Tibial nerve (tissue), 4 donors: ENCODE measurements around the gene PLD5.
"Not testable (repeated sequence)": the region's sequence is repeated elsewhere in the genome, so short reads cannot be mapped to it uniquely, and the experiment has no call there.

Source experiments
- EP300 ChIP-seq, 2 donors: sonication (generic); formaldehyde crosslinking; IDR thresholded peaks; one replicate each; pipeline ENCODE4 v1.6.1; 2017; ENCODE audit warnings: antibody characterized with exemption in 2 of 2, mild to moderate bottlenecking in 1 of 2
- POLR2A ChIP-seq, 2 donors: fragments of 450-650 bp; IDR thresholded peaks; one replicate each; pipeline ENCODE4 v1.6.1; 2017; ENCODE audit warnings: antibody characterized with exemption in 2 of 2, mild to moderate bottlenecking in 2 of 2, moderate library complexity in 2 of 2
- TF ChIP-seq, protein P1 (sequence below), 5 experiments: fragments of 200-600 bp in 3 of 5; fragments of 450-650 bp in 2 of 5; sonication (generic) in 3 of 5; IDR thresholded peaks; one replicate each; pipeline ENCODE4 v1.5.1; 2016 to 2019; ENCODE audit warnings: antibody characterized with exemption in 5 of 5, mild to moderate bottlenecking in 3 of 5, moderate library complexity in 2 of 5

GRCh38 chr1:242276769-242277168, 247.7 kb downstream of the PLD5 start:
- TF ChIP-seq POLR2A, EP300 (IDR thresholded peaks at IDR 0.05): not testable (repeated sequence)
- TF ChIP-seq, protein P1, sequence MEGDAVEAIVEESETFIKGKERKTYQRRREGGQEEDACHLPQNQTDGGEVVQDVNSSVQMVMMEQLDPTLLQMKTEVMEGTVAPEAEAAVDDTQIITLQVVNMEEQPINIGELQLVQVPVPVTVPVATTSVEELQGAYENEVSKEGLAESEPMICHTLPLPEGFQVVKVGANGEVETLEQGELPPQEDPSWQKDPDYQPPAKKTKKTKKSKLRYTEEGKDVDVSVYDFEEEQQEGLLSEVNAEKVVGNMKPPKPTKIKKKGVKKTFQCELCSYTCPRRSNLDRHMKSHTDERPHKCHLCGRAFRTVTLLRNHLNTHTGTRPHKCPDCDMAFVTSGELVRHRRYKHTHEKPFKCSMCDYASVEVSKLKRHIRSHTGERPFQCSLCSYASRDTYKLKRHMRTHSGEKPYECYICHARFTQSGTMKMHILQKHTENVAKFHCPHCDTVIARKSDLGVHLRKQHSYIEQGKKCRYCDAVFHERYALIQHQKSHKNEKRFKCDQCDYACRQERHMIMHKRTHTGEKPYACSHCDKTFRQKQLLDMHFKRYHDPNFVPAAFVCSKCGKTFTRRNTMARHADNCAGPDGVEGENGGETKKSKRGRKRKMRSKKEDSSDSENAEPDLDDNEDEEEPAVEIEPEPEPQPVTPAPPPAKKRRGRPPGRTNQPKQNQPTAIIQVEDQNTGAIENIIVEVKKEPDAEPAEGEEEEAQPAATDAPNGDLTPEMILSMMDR (IDR thresholded peaks at IDR 0.05), result not testable (repeated sequence)
